Subcutaneous preadipocyte (primary cell): Measurements from ENCODE around the gene LRMDA. TPM values are rescaled to one million over a fixed set of nuclear protein-coding genes. Genes with fewer than 3 reads are reported as not detected.

ENCODE experiments used
- small RNA-seq: library from RNA; depleted of rRNA; stranded (forward); fragments of <200 nt; gene quantifications from one replicate; pipeline ENCODE3, GENCODE V24; 2012
- total RNA-seq: library from RNA; depleted of rRNA; stranded (reverse); fragments of >200 nt; gene quantifications from 2 replicates; pipeline ENCODE4 v1.2.3, GENCODE V29; 2012

The LRMDA gene
- total RNA-seq: 3.1 and 10.7 TPM in 2 replicates

GRCh38 chr10:75431180-75432111 lies at the start of gene LRMDA:
Gene LRMDA, plus strand, starts transcription at chr10:75431624.

GRCh38 chr10:75401569-75402485 lies 29.6 kb upstream of the LRMDA start, which contains the start of gene ZNF503:
Gene ZNF503, minus strand, starts transcription at chr10:75401764. Its CDS starts 345 bp downstream, at chr10:75401419.

Small RNAs within 50 kb of the gene (small RNA-seq; reads per million reads assigned to genes)
- gene MIR606: not detected
- gene RN7SL518P: not detected
- not detected for gene RNU6-673P

Other genes starting within 250 kb of the LRMDA start
- gene VDAC2, start 220.8 kb upstream of the LRMDA start, total RNA-seq: 144 and 165 TPM in 2 replicates
- gene COMTD1, start 195.7 kb upstream of the LRMDA start, total RNA-seq: 6.6 and 11.0 TPM in 2 replicates
- gene ZNF503, start 29.9 kb upstream of the LRMDA start, total RNA-seq: 13.5 and 17.3 TPM in 2 replicates